ENCODE measurements around the gene HMGB1. TPM values are rescaled to one million over a fixed set of nuclear protein-coding genes. Genes with fewer than 3 reads are reported as not detected.

Gene HMGB1
- total and polyA plus RNA-seq, 2 donors (not counting 1 experiment from before 2014, with no cell fraction given), result 79.2 to 529 TPM

- Histone ChIP-seq H3K27ac (ENCODE audit: low read length in 2 of 2) (no peak overlapping the region), H3K9ac (ENCODE audit: low read length) (no peak overlapping the region), H3K27me3 (replicated peaks in 1 of 4; ENCODE audit: control extremely low read depth in 1 of 4, control insufficient read depth in 3 of 4, insufficient read depth in 4 of 4, low read length in 3 of 4) (no peaks in the 10 kb centered on the region), H3K4me3 (ENCODE audit: control extremely low read depth in 1 of 5, extremely low read depth in 1 of 5, insufficient read depth in 1 of 5, low read depth in 2 of 5, low read length in 4 of 5) (no peak overlapping the region), H3K4me2 (replicated peaks; ENCODE audit: low read depth, low read length, poor library complexity, severe bottlenecking) (no peak overlapping the region), H2AFZ (ENCODE audit: insufficient read depth, low read depth, low read length, poor library complexity, severe bottlenecking) (no peak overlapping the region), H3K4me1 (ENCODE audit: control insufficient read depth in 2 of 2, insufficient read depth in 2 of 2, low read length in 2 of 2) (no peaks in the 10 kb centered on the region), H4K20me1 (ENCODE audit: control insufficient read depth, insufficient read depth, low read length, poor library complexity, severe bottlenecking) (no peaks in the 10 kb centered on the region), H3K79me2 (ENCODE audit: control insufficient read depth, insufficient read depth, low read length) (no peaks in the 10 kb centered on the region), H3K36me3 (replicated peaks in 1 of 2; ENCODE audit: control extremely low read depth in 1 of 2, control insufficient read depth in 1 of 2, extremely low read depth in 1 of 2, insufficient read depth in 2 of 2, low read length in 1 of 2) (no peaks in the 10 kb centered on the region), H3K9me3 (ENCODE audit: control extremely low read depth in 1 of 3, control insufficient read depth in 2 of 3, insufficient read depth in 1 of 3, low read length in 2 of 3) (no peaks in the 10 kb centered on the region)
- DNase-seq (no peak), ATAC-seq (ENCODE audit: low read depth) (no peak)
- no peak overlapping the region for H3K4me3 Mint-ChIP-seq
- no peak overlapping the region for H3K27ac Mint-ChIP-seq
- TF ChIP-seq EZH2 (IDR thresholded peaks at IDR 0.05; ENCODE audit: borderline replicate concordance, insufficient read depth, low read depth, low read length, poor library complexity, severe bottlenecking), result no peak
- TF ChIP-seq, protein P1, sequence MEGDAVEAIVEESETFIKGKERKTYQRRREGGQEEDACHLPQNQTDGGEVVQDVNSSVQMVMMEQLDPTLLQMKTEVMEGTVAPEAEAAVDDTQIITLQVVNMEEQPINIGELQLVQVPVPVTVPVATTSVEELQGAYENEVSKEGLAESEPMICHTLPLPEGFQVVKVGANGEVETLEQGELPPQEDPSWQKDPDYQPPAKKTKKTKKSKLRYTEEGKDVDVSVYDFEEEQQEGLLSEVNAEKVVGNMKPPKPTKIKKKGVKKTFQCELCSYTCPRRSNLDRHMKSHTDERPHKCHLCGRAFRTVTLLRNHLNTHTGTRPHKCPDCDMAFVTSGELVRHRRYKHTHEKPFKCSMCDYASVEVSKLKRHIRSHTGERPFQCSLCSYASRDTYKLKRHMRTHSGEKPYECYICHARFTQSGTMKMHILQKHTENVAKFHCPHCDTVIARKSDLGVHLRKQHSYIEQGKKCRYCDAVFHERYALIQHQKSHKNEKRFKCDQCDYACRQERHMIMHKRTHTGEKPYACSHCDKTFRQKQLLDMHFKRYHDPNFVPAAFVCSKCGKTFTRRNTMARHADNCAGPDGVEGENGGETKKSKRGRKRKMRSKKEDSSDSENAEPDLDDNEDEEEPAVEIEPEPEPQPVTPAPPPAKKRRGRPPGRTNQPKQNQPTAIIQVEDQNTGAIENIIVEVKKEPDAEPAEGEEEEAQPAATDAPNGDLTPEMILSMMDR (IDR thresholded peaks at IDR 0.05), result no peak
- POLR2A ChIA-PET, result no interaction called here
- H3K9me3 Mint-ChIP-seq (ENCODE audit: insufficient read depth), result no peaks in the 10 kb centered on the region
- H3K4me1 Mint-ChIP-seq, result peaks cover 5% of the 10 kb centered on the region
- WGBS (ENCODE audit: insufficient coverage), result 100% methylated on average over 1 of the region's 4 CpGs
- H3K27me3 Mint-ChIP-seq, result no peaks in the 10 kb centered on the region
- intact Hi-C loops (cut with micrococcal nuclease), result no loop called here
- CTCF ChIA-PET, result no interaction called here
Observed at GRCh38 chr13:30510811-30511371, 45.2 kb upstream of the HMGB1 start.

- no peaks in the 10 kb centered on the region for H3K27me3 ChIP-seq (replicated peaks in 1 of 4; ENCODE audit: control extremely low read depth in 1 of 4, control insufficient read depth in 3 of 4, insufficient read depth in 4 of 4, low read length in 3 of 4)
- no peak overlapping the region for H3K4me2 ChIP-seq (replicated peaks; ENCODE audit: low read depth, low read length, poor library complexity, severe bottlenecking)
- H3K9me3 Mint-ChIP-seq (ENCODE audit: insufficient read depth), result no peaks in the 10 kb centered on the region
- no peak overlapping the region for H3K27ac ChIP-seq (ENCODE audit: low read length in 2 of 2)
- no CpG with 5 or more reads among the region's 4 CpGs for WGBS (ENCODE audit: insufficient coverage)
- H3K36me3 ChIP-seq (replicated peaks in 1 of 2; ENCODE audit: control extremely low read depth in 1 of 2, control insufficient read depth in 1 of 2, extremely low read depth in 1 of 2, insufficient read depth in 2 of 2, low read length in 1 of 2), result no peaks in the 10 kb centered on the region
- intact Hi-C loops (cut with micrococcal nuclease), result no loop called here
- H3K4me1 Mint-ChIP-seq, result peaks cover 5% of the 10 kb centered on the region
- TF ChIP-seq, protein P1 (IDR thresholded peaks at IDR 0.05), result no peak
- no peak for TF ChIP-seq EZH2 (IDR thresholded peaks at IDR 0.05; ENCODE audit: borderline replicate concordance, insufficient read depth, low read depth, low read length, poor library complexity, severe bottlenecking)
- H3K4me3 ChIP-seq (ENCODE audit: control extremely low read depth in 1 of 5, extremely low read depth in 1 of 5, insufficient read depth in 1 of 5, low read depth in 2 of 5, low read length in 4 of 5), result no peak overlapping the region
- no peaks in the 10 kb centered on the region for H3K9me3 ChIP-seq (ENCODE audit: control extremely low read depth in 1 of 3, control insufficient read depth in 2 of 3, insufficient read depth in 1 of 3, low read length in 2 of 3)
- H4K20me1 ChIP-seq (ENCODE audit: control insufficient read depth, insufficient read depth, low read length, poor library complexity, severe bottlenecking), result no peaks in the 10 kb centered on the region
- ATAC-seq (ENCODE audit: low read depth) (no peak), DNase-seq (no peak)
- no peak overlapping the region for H2AFZ ChIP-seq (ENCODE audit: insufficient read depth, low read depth, low read length, poor library complexity, severe bottlenecking)
- ChIA-PET CTCF (no interaction called here), POLR2A (no interaction called here)
- no peaks in the 10 kb centered on the region for H3K4me1 ChIP-seq (ENCODE audit: control insufficient read depth in 2 of 2, insufficient read depth in 2 of 2, low read length in 2 of 2)
- H3K4me3 Mint-ChIP-seq, result no peak overlapping the region
- no peak overlapping the region for H3K27ac Mint-ChIP-seq
- H3K27me3 Mint-ChIP-seq, result no peaks in the 10 kb centered on the region
- H3K9ac ChIP-seq (ENCODE audit: low read length), result no peak overlapping the region
- H3K79me2 ChIP-seq (ENCODE audit: control insufficient read depth, insufficient read depth, low read length), result no peaks in the 10 kb centered on the region
Observed at GRCh38 chr13:30510091-30510490, 44.4 kb upstream of the HMGB1 start.
